ENCODE results near the gene PLA2G2F. TPM values are rescaled to one million over a fixed set of nuclear protein-coding genes. Genes with fewer than 3 reads are reported as not detected.
A peak's percentile ranks its signal among the peaks of the same experiment; 100 is the strongest.

Gene PLA2G2F
- total and polyA plus RNA-seq, 9 of the 15 experiments (the other 6 are each of a cell fraction or from before 2014, with no cell fraction given), result not detected

- TF ChIP-seq, protein P1, sequence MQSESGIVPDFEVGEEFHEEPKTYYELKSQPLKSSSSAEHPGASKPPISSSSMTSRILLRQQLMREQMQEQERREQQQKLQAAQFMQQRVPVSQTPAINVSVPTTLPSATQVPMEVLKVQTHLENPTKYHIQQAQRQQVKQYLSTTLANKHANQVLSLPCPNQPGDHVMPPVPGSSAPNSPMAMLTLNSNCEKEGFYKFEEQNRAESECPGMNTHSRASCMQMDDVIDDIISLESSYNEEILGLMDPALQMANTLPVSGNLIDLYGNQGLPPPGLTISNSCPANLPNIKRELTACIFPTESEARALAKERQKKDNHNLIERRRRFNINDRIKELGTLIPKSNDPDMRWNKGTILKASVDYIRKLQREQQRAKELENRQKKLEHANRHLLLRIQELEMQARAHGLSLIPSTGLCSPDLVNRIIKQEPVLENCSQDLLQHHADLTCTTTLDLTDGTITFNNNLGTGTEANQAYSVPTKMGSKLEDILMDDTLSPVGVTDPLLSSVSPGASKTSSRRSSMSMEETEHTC (IDR thresholded peaks at IDR 0.05), result no peak
- TF ChIP-seq SRSF3 (IDR thresholded peaks at IDR 0.05; ENCODE audit: insufficient read depth, low read length) (no peak), HNRNPL (IDR thresholded peaks at IDR 0.05; ENCODE audit: low read depth, low read length) (no peak), ZEB2 (IDR thresholded peaks at IDR 0.05) (0 out of 2 replicates have a peak, but pooled peaks have one; percentile 62), XRCC3 (IDR thresholded peaks at IDR 0.05) (peak; percentile 83), ZNF311 (CRISPR knock-in tag; IDR thresholded peaks at IDR 0.05) (no peak), HLTF (IDR thresholded peaks at IDR 0.05) (peak; percentile 57; the same call in 1 of the 2 replicates), HIVEP1 (CRISPR knock-in tag; IDR thresholded peaks at IDR 0.05) (no peak), KLF1 (tag; IDR thresholded peaks at IDR 0.05) (no peak), CBX5 (IDR thresholded peaks at IDR 0.05; ENCODE audit: borderline replicate concordance, low read depth) (peak; percentile 96), ZNF830 (CRISPR knock-in tag; IDR thresholded peaks at IDR 0.05) (no peak), TRIM28 (IDR thresholded peaks at IDR 0.05) (peak; percentile 98), TSC22D4 (tag; IDR thresholded peaks at IDR 0.05) (no peak), TRIM24 (IDR thresholded peaks at IDR 0.05) (peak in 1 of 2 experiments; percentile 73; a peak in 2 of 4 replicates), CBX1 (IDR thresholded peaks at IDR 0.05; ENCODE audit: low read depth) (peak; percentile 94; the same call in 1 of the 2 replicates), HOXB6 (CRISPR knock-in tag; IDR thresholded peaks at IDR 0.05; ENCODE audit: borderline replicate concordance) (no peak), BRCA1 (IDR thresholded peaks at IDR 0.05) (no peak), BRCA1 (CRISPR knock-in tag; IDR thresholded peaks at IDR 0.05) (no peak), TBL1XR1 (IDR thresholded peaks at IDR 0.05; ENCODE audit: low read length in 2 of 2) (no peak), EP300 (IDR thresholded peaks at IDR 0.05; ENCODE audit: low read length) (peak; percentile 50; the same call in 1 of the 2 replicates), MIER1 (IDR thresholded peaks at IDR 0.05; ENCODE audit: low read depth) (no peak), CBFB (CRISPR knock-in tag; IDR thresholded peaks at IDR 0.05) (no peak), CBX3 (IDR thresholded peaks at IDR 0.05; ENCODE audit: borderline replicate concordance in 1 of 2, low read length in 2 of 2) (peak in 1 of 2 experiments; percentile 97; a peak in 2 of 3 replicates), SIX5 (IDR thresholded peaks at IDR 0.05; ENCODE audit: borderline replicate concordance in 1 of 2, insufficient read depth in 1 of 2, low read depth in 1 of 2, low read length in 2 of 2) (no peak), ZKSCAN3 (CRISPR knock-in tag; IDR thresholded peaks at IDR 0.05) (no peak), ATF1 (CRISPR knock-in tag; IDR thresholded peaks at IDR 0.05) (no peak), ATF1 (tag; IDR thresholded peaks at IDR 0.05) (no peak)
- TF ChIP-seq, protein P2, sequence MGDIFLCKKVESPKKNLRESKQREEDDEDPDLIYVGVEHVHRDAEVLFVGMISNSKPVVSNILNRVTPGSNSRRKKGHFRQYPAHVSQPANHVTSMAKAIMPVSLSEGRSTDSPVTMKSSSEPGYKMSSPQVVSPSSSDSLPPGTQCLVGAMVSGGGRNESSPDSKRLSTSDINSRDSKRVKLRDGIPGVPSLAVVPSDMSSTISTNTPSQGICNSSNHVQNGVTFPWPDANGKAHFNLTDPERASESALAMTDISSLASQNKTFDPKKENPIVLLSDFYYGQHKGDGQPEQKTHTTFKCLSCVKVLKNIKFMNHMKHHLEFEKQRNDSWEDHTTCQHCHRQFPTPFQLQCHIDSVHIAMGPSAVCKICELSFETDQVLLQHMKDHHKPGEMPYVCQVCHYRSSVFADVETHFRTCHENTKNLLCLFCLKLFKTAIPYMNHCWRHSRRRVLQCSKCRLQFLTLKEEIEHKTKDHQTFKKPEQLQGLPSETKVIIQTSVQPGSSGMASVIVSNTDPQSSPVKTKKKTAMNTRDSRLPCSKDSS (IDR thresholded peaks at IDR 0.05; ENCODE audit: low read depth, partially characterized antibody), result peak; percentile 92
These were observed 20.9 kb downstream of the PLA2G2F start (continued) for GRCh38 chr1:20160034-20160433.

Data from K562 (cell line).